Lower lobe of right lung (tissue), 2 donors: ENCODE measurements around the gene SLC6A11. TPM values are rescaled to one million over a fixed set of nuclear protein-coding genes. Genes with fewer than 3 reads are reported as not detected.

ENCODE experiments used
- ATAC-seq, 2 donors: fragments of 200-7000 bp; cut with Tn5 transposase; one replicate each; pipeline ENCODE4 v1.9.1; 2020 to 2022; ENCODE audit warnings: mild to moderate bottlenecking in 2 of 2, moderate library complexity in 2 of 2
- DNase-seq: peaks from one replicate; pipeline ENCODE4 v3.0.0-alpha.2; 2020
- H3K27ac ChIP-seq: fragments of 200-600 bp; one replicate; pipeline ENCODE4 v1.8.0; 2022
- H3K27me3 ChIP-seq: fragments of 200-600 bp; one replicate; pipeline ENCODE4 v1.8.0; 2022; ENCODE audit warnings: low read depth
- H3K36me3 ChIP-seq: fragments of 200-600 bp; one replicate; pipeline ENCODE4 v1.8.0; 2022; ENCODE audit warnings: mild to moderate bottlenecking
- H3K4me1 ChIP-seq: fragments of 200-600 bp; one replicate; pipeline ENCODE4 v1.8.0; 2022
- H3K4me3 ChIP-seq: fragments of 200-600 bp; one replicate; pipeline ENCODE4 v1.8.0; 2022; ENCODE audit warnings: mild to moderate bottlenecking
- H3K9me3 ChIP-seq: fragments of 200-600 bp; one replicate; pipeline ENCODE4 v1.8.0; 2022
- CTCF ChIP-seq: fragments of 200-600 bp; IDR thresholded peaks from one replicate; pipeline ENCODE4 v1.8.0; 2022; ENCODE audit warnings: antibody characterized with exemption, mild to moderate bottlenecking
- intact Hi-C: fragments of 100-400 bp; cut with DNase I; formaldehyde crosslinking; loops from one replicate; pipeline ENCODE4 v1.11.0; 2022
- total RNA-seq: library from RNA; stranded (reverse); fragmentation: NEBNext Ultra II Directional; extraction: Animal tissue kit (Norgen Biotek cat#: 25700); gene quantifications from one replicate; pipeline ENCODE4 v1.2.1, GENCODE V29; 2021
- donor health status: DM: no; HTN: yes; CAD: no; lungs with severe emphysema.

Gene SLC6A11
- total RNA-seq, 1 donor from 2014 or later = not detected

DNA sequence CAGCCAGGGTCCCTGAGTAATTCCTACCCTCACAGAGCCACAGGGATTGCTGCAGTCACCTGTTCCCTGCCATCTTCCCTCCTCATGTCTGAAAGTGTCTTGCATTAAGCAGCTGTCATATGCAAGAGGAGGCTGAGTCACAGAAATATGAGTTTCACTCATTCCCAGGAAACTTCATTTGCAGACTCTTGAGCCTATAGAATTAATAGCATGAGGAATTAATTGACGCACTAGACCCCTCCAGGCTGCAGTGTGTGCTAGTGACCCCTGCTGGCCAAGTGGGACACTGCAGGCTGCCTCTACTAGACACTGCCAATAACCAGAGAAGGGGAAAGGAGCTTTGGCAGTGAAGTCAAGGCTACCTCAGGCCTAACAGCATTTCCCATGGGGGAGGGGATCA lies 125.9 kb downstream of the SLC6A11 start:
- intact Hi-C loops = loop anchor here (10.0 kb wide), 1 partner anchor 113 kb away; no protein-coding TSS in a partner anchor
- no peak overlapping the region for H3K27ac ChIP-seq
- H3K4me3 ChIP-seq = no peak overlapping the region
- H3K9me3 ChIP-seq = no peaks in the 10 kb centered on the region
- no peaks in the 10 kb centered on the region for H3K36me3 ChIP-seq
- no peak for ATAC-seq
- DNase-seq = no peak
- TF ChIP-seq CTCF = peak; percentile 68
- no peaks in the 10 kb centered on the region for H3K4me1 ChIP-seq
- H3K27me3 ChIP-seq = peaks cover 4% of the 10 kb centered on the region

DNA sequence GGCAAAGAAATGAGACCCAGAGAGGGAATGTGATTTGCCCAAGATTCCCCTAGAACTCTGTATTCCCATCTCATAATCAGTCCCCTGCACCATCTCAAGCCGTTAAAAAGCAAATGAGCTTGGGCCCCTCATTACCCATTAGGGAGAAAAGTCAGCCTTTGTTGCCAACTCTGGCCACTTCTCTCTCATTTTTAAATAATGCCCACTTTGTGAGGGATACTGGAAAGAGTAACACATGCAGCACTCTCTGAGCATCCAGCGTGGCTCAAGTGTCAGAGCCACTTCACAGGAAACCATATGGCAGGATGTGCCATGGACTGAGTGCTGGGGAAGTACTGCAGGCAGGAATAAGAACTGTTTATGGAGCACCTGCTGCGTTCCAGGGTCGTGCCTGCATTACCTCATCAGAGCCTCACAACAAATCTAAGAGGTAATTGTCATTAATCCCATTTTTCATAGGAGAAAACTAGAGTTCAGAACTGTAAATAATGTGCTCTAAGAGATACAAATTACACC lies 126.7 kb downstream of the SLC6A11 start:
- no peaks in the 10 kb centered on the region for H3K4me1 ChIP-seq
- ATAC-seq = no peak
- no peaks in the 10 kb centered on the region for H3K36me3 ChIP-seq
- no peaks in the 10 kb centered on the region for H3K9me3 ChIP-seq
- no peak overlapping the region for H3K4me3 ChIP-seq
- intact Hi-C loops = loop anchor here (10.0 kb wide), 1 partner anchor 112 kb away; no protein-coding TSS in a partner anchor
- no peak for TF ChIP-seq CTCF
- H3K27ac ChIP-seq = no peak overlapping the region
- peaks cover 4% of the 10 kb centered on the region for H3K27me3 ChIP-seq
- DNase-seq = no peak

- Histone ChIP-seq H3K4me1 (no peaks in the 10 kb centered on the region), H3K27ac (no peak overlapping the region), H3K4me3 (no peak overlapping the region), H3K36me3 (no peaks in the 10 kb centered on the region), H3K9me3 (no peaks in the 10 kb centered on the region), H3K27me3 (peaks cover 4% of the 10 kb centered on the region)
- intact Hi-C loops = loop anchor here (10.0 kb wide), 1 partner anchor 110 kb away; no protein-coding TSS in a partner anchor
- no peak for ATAC-seq
- no peak for TF ChIP-seq CTCF
- no peak for DNase-seq
Measured at GRCh38 chr3:10944866-10945265, 128.8 kb downstream of the SLC6A11 start.

DNA sequence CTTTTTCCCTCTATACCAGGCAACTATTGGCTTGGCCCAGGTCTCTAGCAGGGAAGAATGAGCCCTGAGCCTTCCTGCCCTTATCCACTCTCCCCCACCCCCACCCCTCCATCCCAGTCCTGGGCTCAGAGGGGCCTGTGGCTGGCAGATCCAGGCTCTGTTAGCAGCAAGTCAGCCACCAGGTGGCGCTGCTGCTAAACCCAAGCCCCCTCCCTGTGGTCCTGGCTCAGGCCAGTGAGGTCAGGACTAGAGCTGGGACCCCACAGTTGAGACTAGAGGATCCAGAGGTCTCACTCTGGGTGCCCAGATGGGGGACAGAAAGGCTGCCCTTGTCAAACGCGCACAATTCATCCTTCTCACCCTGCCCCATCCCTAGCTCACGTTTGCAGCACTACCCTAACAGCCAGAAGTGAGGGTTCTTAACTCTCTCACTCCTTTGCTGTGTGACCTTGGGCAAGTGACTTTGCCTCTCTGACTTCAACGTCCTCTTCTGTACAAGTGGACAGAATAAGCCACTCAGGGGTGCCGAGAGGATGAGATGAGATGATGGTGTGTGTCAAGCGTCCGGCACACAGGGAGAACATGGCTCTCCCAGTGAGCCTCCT lies 129.8 kb downstream of the SLC6A11 start:
- Histone ChIP-seq H3K4me1 (no peaks in the 10 kb centered on the region), H3K27ac (no peak overlapping the region), H3K27me3 (peaks cover 4% of the 10 kb centered on the region), H3K36me3 (no peaks in the 10 kb centered on the region), H3K9me3 (no peaks in the 10 kb centered on the region), H3K4me3 (no peak overlapping the region)
- peak; percentile 72 for DNase-seq
- peak; percentile 78 to 82 for ATAC-seq
- intact Hi-C loops = loop anchor here (10.0 kb wide), 1 partner anchor 109 kb away; no protein-coding TSS in a partner anchor
- peak; percentile 88 for TF ChIP-seq CTCF

GRCh38 chr3:10946526-10946925 lies 130.5 kb downstream of the SLC6A11 start:
- ATAC-seq (no peak), DNase-seq (peak; percentile 40)
- no peak for TF ChIP-seq CTCF
- intact Hi-C loops = loop anchor here (10.0 kb wide), 1 partner anchor 108 kb away; no protein-coding TSS in a partner anchor
- Histone ChIP-seq H3K4me1 (no peaks in the 10 kb centered on the region), H3K9me3 (no peaks in the 10 kb centered on the region), H3K4me3 (no peak overlapping the region), H3K27me3 (peaks cover 4% of the 10 kb centered on the region), H3K36me3 (no peaks in the 10 kb centered on the region), H3K27ac (no peak overlapping the region)
